Sigmoid colon (tissue), 7 donors: ENCODE measurements around the gene TOMM70. TPM values are rescaled to one million over a fixed set of nuclear protein-coding genes. Genes with fewer than 3 reads are reported as not detected.

Source experiments
- DNase-seq: peaks from one replicate; pipeline ENCODE4 v3.0.0-alpha.2; 2019
- H3K27ac ChIP-seq, 4 donors: fragments of 200-600 bp; sonication (generic); one replicate each; pipeline ENCODE4 v1.5.1; 2016 to 2019; ENCODE audit warnings: mild to moderate bottlenecking in 1 of 4
- H3K27me3 ChIP-seq, 3 donors: fragments of 200-600 bp; sonication (generic); one replicate each; pipeline ENCODE4 v1.5.1; 2019; ENCODE audit warnings: mild to moderate bottlenecking in 1 of 3
- H3K36me3 ChIP-seq, 4 donors: fragments of 200-600 bp; sonication (generic); one replicate each; pipeline ENCODE4 v1.5.1; 2016 to 2019
- H3K4me1 ChIP-seq, 4 donors: fragments of 200-600 bp; sonication (generic); one replicate each; pipeline ENCODE4 v1.5.1; 2017 to 2019
- H3K4me3 ChIP-seq, 4 donors: fragments of 200-600 bp; sonication (generic); one replicate each; pipeline ENCODE4 v1.5.1; 2017 to 2019; ENCODE audit warnings: mild to moderate bottlenecking in 2 of 4, moderate library complexity in 1 of 4
- H3K9me3 ChIP-seq, 4 donors: fragments of 200-600 bp in 3 of 4; sonication (generic) in 3 of 4; one replicate each; pipeline versions ENCODE4 v1.5.1 to v1.6.1; 2013 to 2019
- EP300 ChIP-seq, 4 donors: sonication (generic); formaldehyde crosslinking; IDR thresholded peaks; one replicate each; pipeline ENCODE4 v1.6.1; 2017; ENCODE audit warnings: antibody characterized with exemption in 4 of 4
- POLR2A ChIP-seq, 2 donors: fragments of 450-650 bp; IDR thresholded peaks; one replicate each; pipeline ENCODE4 v1.6.1; 2016; ENCODE audit warnings: antibody characterized with exemption in 2 of 2, mild to moderate bottlenecking in 2 of 2, moderate library complexity in 2 of 2
- POLR2AphosphoS5 ChIP-seq, 4 donors: sonication (generic); formaldehyde crosslinking; IDR thresholded peaks; one replicate each; pipeline ENCODE4 v1.6.1; 2017; ENCODE audit warnings: antibody characterized with exemption in 4 of 4
- WGBS, 2 donors: extraction: QIAGEN DNeasy Blood & Tissue Kit; methylation state at CpG; one replicate each; pipeline ENCODE4 v1.1.7; 2013; 5-methylcytosine and 5-hydroxymethylcytosine counted together
- intact Hi-C: fragments of 100-400 bp; cut with DNase I; formaldehyde crosslinking; loops from one replicate; pipeline ENCODE4 v1.15.1; 2023
- polyA plus RNA-seq, 3 donors: library from polyadenylated mRNA; stranded (reverse); fragments of 200-250 nt; gene quantifications; one replicate each; pipeline ENCODE4 v1.2.3, GENCODE V29; 2013
- total RNA-seq, 4 donors: library from RNA; depleted of rRNA; stranded (reverse); fragments of >200 nt; gene quantifications; one replicate each; pipeline ENCODE4 v1.1.0, GENCODE V29; 2016
- TF ChIP-seq, protein P1 (sequence below), 4 experiments: fragments of 450-650 bp in 3 of 4; fragments of 200-600 bp in 1 of 4; IDR thresholded peaks; one replicate each; pipeline ENCODE4 v1.5.1; 2016 to 2019; ENCODE audit warnings: antibody characterized with exemption in 4 of 4, mild to moderate bottlenecking in 3 of 4, moderate library complexity in 2 of 4
- donor health status: healthy with polysubstance abuse.
- donor health status: Bipolar disorder and iron deficiency.
- donor health status: healthy.

The TOMM70 gene
- total and polyA plus RNA-seq, 7 donors = 17.4 to 54.9 (median 49.6) TPM

DNA sequence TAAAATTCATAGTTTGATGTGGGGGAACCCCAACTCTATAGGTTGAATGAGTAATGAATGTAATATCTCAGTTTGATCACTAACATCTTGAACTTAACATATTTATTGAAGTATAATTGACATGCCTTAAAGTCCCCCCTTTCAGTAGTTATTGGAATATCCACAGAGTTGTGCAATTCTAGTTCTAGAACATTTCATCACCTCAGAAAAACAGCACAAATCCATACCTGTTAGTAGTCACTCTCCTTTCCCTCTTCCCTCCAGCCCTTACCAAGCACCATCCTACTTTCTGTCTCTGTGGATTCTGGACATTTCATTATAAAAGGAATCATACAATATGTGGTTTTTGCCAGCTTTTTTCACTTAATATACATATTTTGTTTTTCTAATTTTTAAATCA, 75.1 kb downstream of the TOMM70 start:
- Histone ChIP-seq H3K4me1 (no peaks in the 10 kb centered on the region), H3K27me3 (no peaks in the 10 kb centered on the region), H3K4me3 (no peak overlapping the region), H3K27ac (no peak overlapping the region), H3K36me3 (peaks cover 0 to 31% (median 3%) of the 10 kb centered on the region in 4 donors), H3K9me3 (no peaks in the 10 kb centered on the region)
- DNase-seq = no peak
- TF ChIP-seq POLR2AphosphoS5 (IDR thresholded peaks at IDR 0.05) (no peak), EP300 (IDR thresholded peaks at IDR 0.05) (no peak), POLR2A (IDR thresholded peaks at IDR 0.05) (no peak)
- TF ChIP-seq, protein P1, sequence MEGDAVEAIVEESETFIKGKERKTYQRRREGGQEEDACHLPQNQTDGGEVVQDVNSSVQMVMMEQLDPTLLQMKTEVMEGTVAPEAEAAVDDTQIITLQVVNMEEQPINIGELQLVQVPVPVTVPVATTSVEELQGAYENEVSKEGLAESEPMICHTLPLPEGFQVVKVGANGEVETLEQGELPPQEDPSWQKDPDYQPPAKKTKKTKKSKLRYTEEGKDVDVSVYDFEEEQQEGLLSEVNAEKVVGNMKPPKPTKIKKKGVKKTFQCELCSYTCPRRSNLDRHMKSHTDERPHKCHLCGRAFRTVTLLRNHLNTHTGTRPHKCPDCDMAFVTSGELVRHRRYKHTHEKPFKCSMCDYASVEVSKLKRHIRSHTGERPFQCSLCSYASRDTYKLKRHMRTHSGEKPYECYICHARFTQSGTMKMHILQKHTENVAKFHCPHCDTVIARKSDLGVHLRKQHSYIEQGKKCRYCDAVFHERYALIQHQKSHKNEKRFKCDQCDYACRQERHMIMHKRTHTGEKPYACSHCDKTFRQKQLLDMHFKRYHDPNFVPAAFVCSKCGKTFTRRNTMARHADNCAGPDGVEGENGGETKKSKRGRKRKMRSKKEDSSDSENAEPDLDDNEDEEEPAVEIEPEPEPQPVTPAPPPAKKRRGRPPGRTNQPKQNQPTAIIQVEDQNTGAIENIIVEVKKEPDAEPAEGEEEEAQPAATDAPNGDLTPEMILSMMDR (IDR thresholded peaks at IDR 0.05) = no peak
- intact Hi-C loops = no loop called here

DNA sequence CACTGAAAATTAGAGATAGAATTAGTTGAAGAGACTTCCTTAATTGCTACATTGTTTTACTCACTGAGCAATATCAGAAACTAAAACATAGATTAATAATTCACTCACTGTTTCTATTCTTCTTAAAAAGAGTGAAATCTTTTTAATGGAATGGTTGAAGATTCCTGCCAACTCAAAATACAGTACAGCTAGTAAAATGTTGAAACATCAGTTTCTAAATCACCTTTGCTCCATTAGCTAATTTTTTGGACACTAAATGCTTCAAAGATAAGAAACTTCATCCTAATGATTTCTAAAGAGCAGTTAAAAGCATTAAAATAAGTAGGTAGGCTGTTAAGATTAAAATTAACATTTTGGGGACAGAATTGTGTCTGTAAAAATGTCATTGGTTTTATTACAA, 76.8 kb downstream of the TOMM70 start:
- H3K36me3 ChIP-seq = peaks cover 5 to 49% (median 8%) of the 10 kb centered on the region in 4 donors
- intact Hi-C loops = no loop called here
- no peaks in the 10 kb centered on the region for H3K9me3 ChIP-seq
- H3K4me1 ChIP-seq = no peaks in the 10 kb centered on the region
- H3K27me3 ChIP-seq = no peaks in the 10 kb centered on the region
- TF ChIP-seq POLR2AphosphoS5 (IDR thresholded peaks at IDR 0.05) (no peak), POLR2A (IDR thresholded peaks at IDR 0.05) (no peak), EP300 (IDR thresholded peaks at IDR 0.05) (no peak)
- TF ChIP-seq, protein P1 (IDR thresholded peaks at IDR 0.05) = no peak
- no peak for DNase-seq
- H3K4me3 ChIP-seq = no peak overlapping the region
- H3K27ac ChIP-seq = no peak overlapping the region

DNA sequence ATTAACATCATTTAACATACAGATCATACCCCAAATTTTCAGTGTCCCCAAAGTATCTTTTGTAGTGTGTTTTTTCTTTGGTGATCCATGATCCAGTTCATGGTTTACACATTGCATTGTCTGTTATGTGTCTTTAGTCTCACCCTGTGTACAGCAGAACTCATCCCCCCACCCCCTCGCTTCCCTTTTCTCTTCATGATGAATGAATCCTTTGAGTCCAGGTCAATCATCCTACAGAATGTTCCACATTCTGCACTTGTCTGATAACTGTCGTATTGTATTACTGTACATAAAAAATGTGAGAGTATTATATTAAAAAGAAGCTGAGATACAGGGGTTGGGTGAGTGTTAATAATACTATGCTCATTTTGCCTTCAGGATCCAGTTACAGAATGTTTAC, 80.9 kb downstream of the TOMM70 start:
- Histone ChIP-seq H3K4me1 (peaks cover 0 to 7% (median 0%) of the 10 kb centered on the region in 4 donors), H3K4me3 (no peak overlapping the region), H3K36me3 (peaks cover 5 to 49% (median 8%) of the 10 kb centered on the region in 4 donors), H3K9me3 (no peaks in the 10 kb centered on the region), H3K27ac (no peak overlapping the region), H3K27me3 (no peaks in the 10 kb centered on the region)
- WGBS, 2 donors = 96 to 98% methylated on average over 2 of the region's 2 CpGs
- no peak for DNase-seq
- intact Hi-C loops = no loop called here
- TF ChIP-seq EP300 (IDR thresholded peaks at IDR 0.05) (no peak), POLR2A (IDR thresholded peaks at IDR 0.05) (no peak), POLR2AphosphoS5 (IDR thresholded peaks at IDR 0.05) (no peak)
- TF ChIP-seq, protein P1 (IDR thresholded peaks at IDR 0.05) = no peak

DNA sequence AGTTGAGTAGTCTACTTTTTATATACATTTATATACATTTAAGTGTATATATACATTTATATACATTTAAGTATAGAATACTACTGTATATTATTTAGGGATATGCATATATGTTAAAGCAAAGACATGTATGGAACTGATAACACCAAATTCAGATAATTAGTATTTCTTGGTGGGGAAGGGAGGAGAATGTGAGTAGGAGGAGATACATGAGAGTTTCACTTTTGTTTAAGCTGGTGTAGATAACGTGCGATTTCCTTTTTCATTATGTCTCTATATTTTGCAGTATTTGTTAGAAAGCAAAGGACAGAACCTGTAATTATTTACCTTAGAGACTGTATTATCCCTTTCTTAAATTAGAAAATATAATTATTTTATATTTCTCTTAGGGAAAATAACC, 83.0 kb downstream of the TOMM70 start:
- 60 to 84% methylated on average over 2 of the region's 2 CpGs for WGBS, 2 donors
- Histone ChIP-seq H3K4me1 (peaks cover 0 to 7% (median 0%) of the 10 kb centered on the region in 4 donors), H3K36me3 (peaks cover 5 to 43% (median 12%) of the 10 kb centered on the region in 4 donors), H3K27ac (no peak overlapping the region), H3K27me3 (no peaks in the 10 kb centered on the region), H3K9me3 (no peaks in the 10 kb centered on the region), H3K4me3 (no peak overlapping the region)
- DNase-seq = no peak
- TF ChIP-seq POLR2AphosphoS5 (IDR thresholded peaks at IDR 0.05) (no peak), POLR2A (IDR thresholded peaks at IDR 0.05) (no peak), EP300 (IDR thresholded peaks at IDR 0.05) (no peak)
- TF ChIP-seq, protein P1 (IDR thresholded peaks at IDR 0.05) = no peak
- intact Hi-C loops = no loop called here

DNA sequence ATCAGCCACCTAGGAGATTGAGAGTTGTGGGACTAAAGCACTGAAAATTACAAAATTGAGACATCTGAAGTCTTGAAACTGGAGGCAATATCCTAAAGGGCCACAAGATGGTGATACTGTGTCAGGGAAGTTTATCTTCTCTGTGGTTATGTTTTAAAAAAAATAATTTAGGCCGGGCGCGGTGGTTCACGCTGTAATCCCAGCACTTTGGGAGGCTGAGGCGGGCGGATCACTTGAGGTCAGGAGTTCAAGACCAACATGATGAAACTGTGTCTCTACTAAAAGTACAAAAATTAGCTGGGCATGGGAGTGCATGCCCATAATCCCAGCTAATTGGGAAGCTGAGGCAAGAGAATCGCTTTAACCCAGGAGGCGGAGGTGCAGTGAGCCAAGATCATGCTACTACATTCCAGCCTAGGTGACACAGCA, 84.2 kb downstream of the TOMM70 start:
- no peak overlapping the region for H3K4me3 ChIP-seq
- peaks cover 5 to 48% (median 12%) of the 10 kb centered on the region in 4 donors for H3K36me3 ChIP-seq

More for the DNA sequence above, 84.2 kb downstream of the TOMM70 start:
- Histone ChIP-seq H3K27ac (peak overlapping the region in 2 of 4 donors; percentile 25 to 35), H3K4me1 (peaks cover 0 to 7% (median 0%) of the 10 kb centered on the region in 4 donors), H3K27me3 (no peaks in the 10 kb centered on the region), H3K9me3 (no peaks in the 10 kb centered on the region)
- no peak for DNase-seq
- no peak for TF ChIP-seq EP300 (IDR thresholded peaks at IDR 0.05)
- TF ChIP-seq, protein P1 (IDR thresholded peaks at IDR 0.05) = peak; percentile 27 to 68 (median 58)
- intact Hi-C loops = no loop called here
- whole genome bisulfite sequencing, 2 donors = 27 to 28% methylated on average over 8 of the region's 8 CpGs
